Upper lobe of left lung (tissue), 6 donors: ENCODE data around the gene IL6ST. TPM values are rescaled to one million over a fixed set of nuclear protein-coding genes. Genes with fewer than 3 reads are reported as not detected.

Experiments used
- ATAC-seq, 2 donors: fragments of 200-7000 bp; cut with Tn5 transposase; one replicate each; pipeline ENCODE4 v1.9.1; 2022; ENCODE audit warnings: mild to moderate bottlenecking in 2 of 2, moderate library complexity in 2 of 2; ENCODE audit not compliant: low FRiP score in 2 of 2
- DNase-seq, 2 donors: peaks; one replicate each; pipeline ENCODE4 v3.0.0-alpha.2; 2019 to 2020
- H3K27ac ChIP-seq, 4 donors: fragments of 200-600 bp; sonication (generic); one replicate each; pipeline ENCODE4 v1.5.1; 2016 to 2019
- H3K27me3 ChIP-seq, 4 donors: fragments of 200-600 bp; sonication (generic); one replicate each; pipeline ENCODE4 v1.5.1; 2017 to 2019
- H3K36me3 ChIP-seq, 4 donors: fragments of 200-600 bp; sonication (generic); one replicate each; pipeline ENCODE4 v1.5.1; 2016 to 2019
- H3K4me1 ChIP-seq, 4 donors: fragments of 200-600 bp; sonication (generic); one replicate each; pipeline ENCODE4 v1.5.1; 2018 to 2019
- H3K4me3 ChIP-seq, 4 donors: fragments of 200-600 bp; sonication (generic); one replicate each; pipeline ENCODE4 v1.5.1; 2017 to 2019; ENCODE audit warnings: mild to moderate bottlenecking in 2 of 4, moderate library complexity in 1 of 4
- H3K9me3 ChIP-seq, 4 donors: fragments of 200-600 bp; sonication (generic); one replicate each; pipeline ENCODE4 v1.5.1; 2018 to 2019
- CTCF ChIP-seq, 6 experiments: fragments of 450-650 bp in 4 of 6; fragments of 200-600 bp in 2 of 6; sonication (generic) in 2 of 6; IDR thresholded peaks; one replicate each; pipeline ENCODE4 v1.5.1; 2016 to 2019; ENCODE audit warnings: antibody characterized with exemption in 6 of 6
- EP300 ChIP-seq, 4 donors: sonication (generic); formaldehyde crosslinking; IDR thresholded peaks; one replicate each; pipeline ENCODE4 v1.5.1; 2017; ENCODE audit warnings: antibody characterized with exemption in 4 of 4, control low read depth in 2 of 4
- POLR2A ChIP-seq, 4 donors: fragments of 450-650 bp; IDR thresholded peaks; one replicate each; pipeline ENCODE4 v1.5.1; 2016 to 2017; ENCODE audit warnings: antibody characterized with exemption in 4 of 4, mild to moderate bottlenecking in 2 of 4
- POLR2AphosphoS5 ChIP-seq, 2 donors: sonication (generic); formaldehyde crosslinking; IDR thresholded peaks; one replicate each; pipeline ENCODE4 v1.5.1; 2017; ENCODE audit warnings: antibody characterized with exemption in 2 of 2
- WGBS, 2 donors: methylation state at CpG; one replicate each; pipeline ENCODE4 v1.1.5; 2017 to 2018; 5-methylcytosine and 5-hydroxymethylcytosine counted together
- total RNA-seq, 6 donors: library from RNA; depleted of rRNA in 4 of 6; stranded (reverse); fragments of >200 nt in 4 of 6; gene quantifications; one replicate each; pipeline versions ENCODE4 v1.1.0 to v1.2.1, GENCODE V29; 2016 to 2021
- donor health status: DM: no; HTN: no; CAD: no; lungs with moderate emphysema.
- donor health status: DM: no; HTN: yes; CAD: no; lungs with severe emphysema.

Gene IL6ST
- total RNA-seq, 6 donors from 2014 or later, result 177 to 383 (median 300) TPM

GRCh38 chr5:55913466-55914413 is 81.0 kb downstream of the IL6ST start:
- no peaks in the 10 kb centered on the region for H3K4me1 ChIP-seq
- H3K36me3 ChIP-seq, result no peaks in the 10 kb centered on the region
- H3K4me3 ChIP-seq, result no peak overlapping the region
- H3K9me3 ChIP-seq, result no peaks in the 10 kb centered on the region
- no peaks in the 10 kb centered on the region for H3K27me3 ChIP-seq
- DNase-seq, result no peak
- WGBS, 2 donors, result 86 to 91% methylated on average over 4 to 10 of the region's 10 CpGs
- no peak overlapping the region for H3K27ac ChIP-seq
- TF ChIP-seq POLR2AphosphoS5 (IDR thresholded peaks at IDR 0.05), result no peak
- no peak for TF ChIP-seq EP300 (IDR thresholded peaks at IDR 0.05)
- no peak for TF ChIP-seq CTCF (IDR thresholded peaks at IDR 0.05)
- ATAC-seq, result no peak

- no peak for ATAC-seq
- no peaks in the 10 kb centered on the region for H3K4me1 ChIP-seq
These were observed 82.7 kb downstream of the IL6ST start for GRCh38 chr5:55911784-55912653.

GRCh38 chr5:55908804-55909203 is 86.0 kb downstream of the IL6ST start:
- Histone ChIP-seq H3K27me3 (no peaks in the 10 kb centered on the region), H3K27ac (no peak overlapping the region), H3K36me3 (no peaks in the 10 kb centered on the region), H3K4me3 (no peak overlapping the region), H3K4me1 (peaks cover 0 to 4% (median 0%) of the 10 kb centered on the region in 4 donors), H3K9me3 (no peaks in the 10 kb centered on the region)
- WGBS, 2 donors, result 53 to 95% methylated on average over 1 of the region's 1 CpG
- no peak for TF ChIP-seq EP300 (IDR thresholded peaks at IDR 0.05)
- TF ChIP-seq CTCF (IDR thresholded peaks at IDR 0.05), result no peak
- no peak for TF ChIP-seq POLR2A (IDR thresholded peaks at IDR 0.05)
- TF ChIP-seq POLR2AphosphoS5 (IDR thresholded peaks at IDR 0.05), result no peak
- no peak for DNase-seq
- ATAC-seq, result no peak

More at GRCh38 chr5:55911784-55912653, 82.7 kb downstream of the IL6ST start:
- DNase-seq, result no peak
- H3K36me3 ChIP-seq, result no peaks in the 10 kb centered on the region
- H3K9me3 ChIP-seq, result no peaks in the 10 kb centered on the region
- 81 to 85% methylated on average over 2 of the region's 2 CpGs for WGBS, 2 donors
- no peak overlapping the region for H3K27ac ChIP-seq
- no peak for TF ChIP-seq EP300 (IDR thresholded peaks at IDR 0.05)
- no peak overlapping the region for H3K4me3 ChIP-seq
- H3K27me3 ChIP-seq, result no peaks in the 10 kb centered on the region

- Histone ChIP-seq H3K9me3 (no peaks in the 10 kb centered on the region), H3K4me1 (peaks cover 0 to 4% (median 0%) of the 10 kb centered on the region in 4 donors), H3K4me3 (no peak overlapping the region), H3K36me3 (no peaks in the 10 kb centered on the region), H3K27me3 (no peaks in the 10 kb centered on the region), H3K27ac (no peak overlapping the region)
- DNase-seq (no peak), ATAC-seq (no peak)
- TF ChIP-seq EP300 (IDR thresholded peaks at IDR 0.05), result no peak
- 97% methylated on average over 7 of the region's 7 CpGs for WGBS, 2 donors
These were observed 86.8 kb downstream of the IL6ST start for GRCh38 chr5:55907927-55908326.

GRCh38 chr5:55905251-55905650 is 89.5 kb downstream of the IL6ST start:
- Histone ChIP-seq H3K36me3 (no peaks in the 10 kb centered on the region), H3K4me1 (peaks cover 0 to 4% (median 0%) of the 10 kb centered on the region in 4 donors), H3K4me3 (no peak overlapping the region), H3K27me3 (no peaks in the 10 kb centered on the region), H3K27ac (no peak overlapping the region), H3K9me3 (no peaks in the 10 kb centered on the region)
- TF ChIP-seq POLR2AphosphoS5 (IDR thresholded peaks at IDR 0.05) (no peak), POLR2A (IDR thresholded peaks at IDR 0.05) (no peak), EP300 (IDR thresholded peaks at IDR 0.05) (no peak), CTCF (IDR thresholded peaks at IDR 0.05) (no peak)
- DNase-seq (no peak), ATAC-seq (no peak)
- WGBS, 2 donors, result 68% methylated on average over 4 of the region's 4 CpGs
